IgD-negative memory B cell (primary cell): Measurements from ENCODE around the gene IMPACT. TPM values are rescaled to one million over a fixed set of nuclear protein-coding genes. Genes with fewer than 3 reads are reported as not detected.

Experiments used
- H3K27ac Mint-ChIP-seq, 3 donors: one replicate each; pipeline ENCODE4 v1.8.0; 2020 to 2022; ENCODE audit warnings: mild to moderate bottlenecking in 3 of 3, mixed read lengths in 3 of 3, moderate library complexity in 1 of 3
- H3K27me3 Mint-ChIP-seq: one replicate; pipeline ENCODE4 v1.8.0; 2021; ENCODE audit warnings: mixed read lengths
- H3K36me3 Mint-ChIP-seq: one replicate; pipeline ENCODE4 v1.8.0; 2020; ENCODE audit warnings: mild to moderate bottlenecking, mixed read lengths
- H3K4me1 Mint-ChIP-seq, 3 donors: one replicate each; pipeline ENCODE4 v1.8.0; 2020 to 2022; ENCODE audit warnings: mixed read lengths in 3 of 3, mild to moderate bottlenecking in 1 of 3
- H3K4me3 Mint-ChIP-seq, 4 donors: one replicate each; pipeline ENCODE4 v1.8.0; 2020 to 2022; ENCODE audit warnings: mild to moderate bottlenecking in 4 of 4, mixed read lengths in 4 of 4, moderate library complexity in 3 of 4
- H3K9me3 Mint-ChIP-seq, 3 donors: one replicate each; pipeline ENCODE4 v1.8.0; 2020 to 2021; ENCODE audit warnings: mixed read lengths in 3 of 3, mild to moderate bottlenecking in 1 of 3
- polyA plus RNA-seq: library from polyadenylated mRNA; unstranded; fragments of 300-500 nt; fragmentation: Illumina TruSeq; gene quantifications from one replicate; pipeline ENCODE4 v1.2.3, GENCODE V29; 2021

The IMPACT gene
- polyA plus RNA-seq, 1 donor from 2014 or later, result 9.2 TPM

DNA sequence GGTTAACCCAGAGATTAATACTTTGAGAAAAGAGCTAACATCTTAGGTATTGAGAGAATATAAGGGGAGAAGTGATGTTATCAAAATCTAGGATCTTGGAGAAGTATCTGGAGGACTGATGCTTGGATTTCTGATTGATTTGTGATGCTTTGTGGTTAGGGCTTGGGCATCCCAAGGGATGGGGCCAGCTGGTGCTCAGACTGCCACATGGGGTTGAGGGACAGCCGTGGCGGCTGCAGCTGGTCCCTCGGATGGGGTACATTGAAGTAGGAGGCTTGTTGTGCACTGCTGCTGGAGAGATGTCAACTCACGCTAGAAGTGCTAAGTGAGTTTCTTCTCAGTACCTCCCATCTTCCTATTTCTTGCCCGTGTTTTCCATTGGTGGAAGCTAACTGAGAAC lies 56.4 kb downstream of the IMPACT start:
- Mint-ChIP-seq H3K4me1 (peaks cover 0 to 3% (median 3%) of the 10 kb centered on the region in 3 donors), H3K27ac (no peak overlapping the region), H3K4me3 (no peak overlapping the region), H3K27me3 (peaks cover 4% of the 10 kb centered on the region), H3K36me3 (peaks cover 3% of the 10 kb centered on the region), H3K9me3 (peaks cover 0 to 4% (median 2%) of the 10 kb centered on the region in 3 donors)

GRCh38 chr18:24485681-24486080 lies 59.2 kb downstream of the IMPACT start:
- no peak overlapping the region for H3K27ac Mint-ChIP-seq
- H3K9me3 Mint-ChIP-seq, result peaks cover 0 to 2% (median 0%) of the 10 kb centered on the region in 3 donors
- H3K4me1 Mint-ChIP-seq, result peaks cover 5 to 10% (median 9%) of the 10 kb centered on the region in 3 donors
- H3K4me3 Mint-ChIP-seq, result no peak overlapping the region
- no peaks in the 10 kb centered on the region for H3K36me3 Mint-ChIP-seq
- H3K27me3 Mint-ChIP-seq, result peaks cover 4% of the 10 kb centered on the region

DNA sequence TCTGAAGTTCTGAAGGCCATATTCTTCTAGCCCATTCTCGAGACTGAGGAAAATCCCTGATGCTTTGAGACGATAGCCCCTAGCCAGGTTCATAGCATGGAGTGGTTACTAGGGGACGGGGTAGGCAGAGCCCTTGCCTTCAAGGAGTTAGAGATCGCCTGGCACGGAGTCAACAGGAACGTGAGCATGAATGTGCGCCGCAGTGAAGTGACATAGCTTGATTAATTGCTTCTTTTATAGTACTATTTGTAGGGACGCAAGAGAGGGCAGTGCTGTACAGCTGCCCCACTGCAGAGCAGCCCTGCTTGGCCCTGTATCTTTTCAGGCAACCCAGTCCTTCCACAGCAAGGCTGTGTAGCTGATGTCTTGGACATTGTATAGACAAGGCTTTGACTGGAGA lies 60.2 kb downstream of the IMPACT start:
- Mint-ChIP-seq H3K4me1 (peaks cover 7 to 12% (median 11%) of the 10 kb centered on the region in 3 donors), H3K27me3 (peaks cover 4% of the 10 kb centered on the region), H3K9me3 (no peaks in the 10 kb centered on the region), H3K27ac (no peak overlapping the region), H3K4me3 (no peak overlapping the region), H3K36me3 (no peaks in the 10 kb centered on the region)

- no peak overlapping the region for H3K4me3 Mint-ChIP-seq
- H3K36me3 Mint-ChIP-seq, result no peaks in the 10 kb centered on the region
- peaks cover 4% of the 10 kb centered on the region for H3K27me3 Mint-ChIP-seq
- H3K9me3 Mint-ChIP-seq, result no peaks in the 10 kb centered on the region
- H3K27ac Mint-ChIP-seq, result peak overlapping the region in 1 of 3 donors; percentile 54
- H3K4me1 Mint-ChIP-seq, result peaks cover 20 to 26% (median 23%) of the 10 kb centered on the region in 3 donors
Observed at GRCh38 chr18:24488824-24489493, 62.5 kb downstream of the IMPACT start.

DNA sequence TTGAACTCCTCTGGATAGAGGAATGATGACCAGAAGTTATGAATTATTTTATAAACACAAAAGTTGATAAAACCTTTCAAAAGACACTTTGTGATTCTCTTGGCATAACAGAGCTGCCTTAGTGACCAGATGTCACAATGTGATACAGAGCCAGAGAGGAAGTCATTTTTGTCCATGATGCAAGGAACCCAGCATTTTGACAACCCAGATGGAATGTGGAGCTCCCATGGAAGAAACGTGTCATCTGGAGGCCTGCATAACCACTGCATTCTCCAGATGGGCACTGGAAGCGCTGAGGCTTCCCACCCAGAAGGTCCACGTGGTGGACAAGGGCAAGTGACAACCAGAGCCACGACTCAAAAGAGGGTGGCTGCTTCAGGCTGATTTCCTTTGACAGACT lies 64.1 kb downstream of the IMPACT start:
- peaks cover 7% of the 10 kb centered on the region for H3K27me3 Mint-ChIP-seq
- no peak overlapping the region for H3K27ac Mint-ChIP-seq
- H3K9me3 Mint-ChIP-seq, result no peaks in the 10 kb centered on the region
- no peak overlapping the region for H3K4me3 Mint-ChIP-seq
- peaks cover 20 to 26% (median 23%) of the 10 kb centered on the region in 3 donors for H3K4me1 Mint-ChIP-seq
- H3K36me3 Mint-ChIP-seq, result no peaks in the 10 kb centered on the region

DNA sequence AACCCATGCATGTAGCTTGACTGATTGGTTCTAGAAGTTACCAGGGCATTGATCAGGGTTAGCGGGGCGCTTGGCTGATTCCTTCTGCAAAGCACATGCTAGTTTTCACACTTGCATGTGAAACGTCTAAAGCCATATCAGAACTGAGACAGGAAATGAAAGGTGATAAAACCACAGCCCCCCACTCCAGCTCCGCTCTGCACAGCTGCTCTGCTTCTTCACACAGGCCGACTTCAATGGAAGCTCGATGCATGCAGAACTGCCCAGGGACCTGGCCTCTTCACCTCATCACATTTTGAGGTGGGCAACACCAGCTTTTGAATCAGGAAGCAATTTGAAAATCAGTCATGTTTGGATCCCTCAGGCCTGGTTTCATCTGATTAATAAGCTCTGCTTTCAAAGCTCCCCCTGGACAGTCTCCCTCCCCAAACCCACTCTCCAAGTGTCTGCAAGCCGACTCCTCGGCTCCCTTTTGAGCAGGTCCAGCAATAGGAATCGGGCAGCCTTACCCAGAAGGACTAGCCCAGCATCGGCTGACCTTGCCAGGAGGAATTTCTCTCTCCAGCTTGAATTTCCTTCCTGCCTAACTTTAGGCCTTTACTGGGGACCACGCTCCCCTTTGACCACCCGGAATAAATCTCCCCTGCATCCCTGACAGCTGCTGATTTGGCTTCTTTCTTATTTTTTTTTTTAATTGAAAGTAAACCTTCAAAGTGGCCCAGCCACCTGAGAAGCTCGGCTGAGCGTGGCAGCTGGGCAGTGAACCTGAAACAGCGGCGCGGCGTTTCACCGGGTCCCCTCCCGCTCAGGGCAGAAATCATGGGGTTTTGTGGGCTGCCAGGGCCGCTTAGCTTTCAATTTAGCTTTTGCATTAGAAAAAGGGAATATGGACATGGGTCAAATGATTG lies 65.7 kb downstream of the IMPACT start:
- no peaks in the 10 kb centered on the region for H3K9me3 Mint-ChIP-seq
- no peaks in the 10 kb centered on the region for H3K36me3 Mint-ChIP-seq
- peak overlapping the region in 3 of 4 donors; percentile 52 to 83 (median 71) for H3K4me3 Mint-ChIP-seq
- H3K4me1 Mint-ChIP-seq, result peaks cover 20 to 26% (median 23%) of the 10 kb centered on the region in 3 donors
- peaks cover 3% of the 10 kb centered on the region for H3K27me3 Mint-ChIP-seq
- H3K27ac Mint-ChIP-seq, result peak overlapping the region in 2 of 3 donors; percentile 1 to 39

- H3K9me3 Mint-ChIP-seq, result no peaks in the 10 kb centered on the region
- H3K27me3 Mint-ChIP-seq, result peaks cover 3% of the 10 kb centered on the region
- no peak overlapping the region for H3K4me3 Mint-ChIP-seq
- peaks cover 14 to 16% (median 15%) of the 10 kb centered on the region in 3 donors for H3K4me1 Mint-ChIP-seq
- H3K27ac Mint-ChIP-seq, result no peak overlapping the region
- no peaks in the 10 kb centered on the region for H3K36me3 Mint-ChIP-seq
Observed at GRCh38 chr18:24494586-24494985, 68.1 kb downstream of the IMPACT start.

- Mint-ChIP-seq H3K9me3 (no peaks in the 10 kb centered on the region), H3K27ac (no peak overlapping the region), H3K27me3 (peaks cover 3% of the 10 kb centered on the region), H3K4me1 (peaks cover 7 to 12% (median 11%) of the 10 kb centered on the region in 3 donors), H3K36me3 (no peaks in the 10 kb centered on the region), H3K4me3 (no peak overlapping the region)
Observed at GRCh38 chr18:24497031-24497754, 70.7 kb downstream of the IMPACT start.

- peaks cover 3% of the 10 kb centered on the region for H3K27me3 Mint-ChIP-seq
- H3K27ac Mint-ChIP-seq, result no peak overlapping the region
- no peaks in the 10 kb centered on the region for H3K36me3 Mint-ChIP-seq
- H3K4me1 Mint-ChIP-seq, result peaks cover 0 to 2% (median 0%) of the 10 kb centered on the region in 3 donors
- H3K4me3 Mint-ChIP-seq, result no peak overlapping the region
- H3K9me3 Mint-ChIP-seq, result no peaks in the 10 kb centered on the region
Observed at GRCh38 chr18:24499814-24500213, 73.3 kb downstream of the IMPACT start.

- H3K4me1 Mint-ChIP-seq, result peaks cover 0 to 2% (median 0%) of the 10 kb centered on the region in 3 donors
- no peak overlapping the region for H3K27ac Mint-ChIP-seq
- H3K27me3 Mint-ChIP-seq, result peaks cover under 1% of the 10 kb centered on the region
- H3K9me3 Mint-ChIP-seq, result no peaks in the 10 kb centered on the region
- no peaks in the 10 kb centered on the region for H3K36me3 Mint-ChIP-seq
- H3K4me3 Mint-ChIP-seq, result no peak overlapping the region
Observed at GRCh38 chr18:24500217-24500616, 73.7 kb downstream of the IMPACT start.

DNA sequence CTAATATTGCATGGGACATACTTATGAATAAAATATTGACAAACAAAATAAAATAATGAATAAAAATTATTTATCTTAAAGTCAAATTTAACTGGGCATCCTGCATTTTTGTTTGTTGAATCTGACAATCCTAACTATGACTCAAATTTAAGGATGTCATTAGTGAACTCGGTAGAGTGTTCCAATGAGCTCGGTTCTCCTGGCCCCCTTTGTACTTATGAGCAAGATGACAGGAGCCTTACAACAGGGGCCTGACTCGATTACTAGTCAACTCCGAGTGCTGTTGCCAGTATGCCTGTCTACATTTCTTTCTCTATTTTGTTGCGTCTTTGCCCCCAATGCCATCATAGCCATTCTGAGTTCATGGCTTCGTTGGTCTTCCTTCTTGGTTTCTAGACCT lies 74.3 kb downstream of the IMPACT start:
- peak overlapping the region in 1 of 4 donors; percentile 13 for H3K4me3 Mint-ChIP-seq
- no peaks in the 10 kb centered on the region for H3K36me3 Mint-ChIP-seq
- no peaks in the 10 kb centered on the region for H3K9me3 Mint-ChIP-seq
- H3K27ac Mint-ChIP-seq, result no peak overlapping the region
- H3K4me1 Mint-ChIP-seq, result peaks cover 0 to 2% (median 0%) of the 10 kb centered on the region in 3 donors
- H3K27me3 Mint-ChIP-seq, result no peaks in the 10 kb centered on the region

DNA sequence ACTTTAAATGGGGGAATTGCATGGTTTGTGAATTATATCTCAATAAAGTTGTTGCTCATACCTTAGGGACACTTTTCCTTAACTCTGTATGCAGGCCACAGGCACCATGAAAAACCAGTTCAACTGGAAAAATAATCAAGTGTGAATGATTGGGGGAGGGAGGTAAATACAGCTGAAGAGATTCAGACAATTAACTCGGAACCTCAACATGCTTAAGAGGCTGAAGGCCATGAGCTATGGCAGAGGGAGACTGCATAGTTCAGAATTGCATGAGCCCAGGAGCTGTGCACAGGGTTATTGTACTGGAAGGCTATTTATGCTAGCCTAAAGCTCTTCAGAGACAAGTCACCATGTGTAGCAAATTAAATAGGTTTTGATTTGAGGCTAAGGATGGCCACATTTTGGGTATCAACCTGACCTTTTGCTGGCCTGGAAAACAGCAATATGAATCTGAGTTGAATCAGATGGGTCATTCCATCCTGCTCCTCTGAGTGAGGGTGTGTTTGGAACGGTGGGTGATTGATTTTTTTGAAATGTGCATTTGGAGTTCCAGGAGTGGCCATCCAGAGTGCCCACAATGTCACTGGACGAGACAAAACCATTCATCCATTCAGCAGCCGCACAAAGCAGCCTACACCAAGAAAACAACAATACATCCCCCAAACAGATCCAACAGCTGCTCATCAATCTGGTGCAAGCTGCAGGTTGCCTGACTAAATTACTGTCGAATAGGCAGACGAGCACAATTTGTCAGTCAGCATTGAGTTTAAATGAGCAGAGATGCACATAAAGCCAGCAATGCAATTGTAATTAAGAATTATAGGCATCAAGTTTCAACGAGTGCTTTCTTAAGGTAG lies 76.4 kb downstream of the IMPACT start:
- Mint-ChIP-seq H3K4me1 (peaks cover 0 to 2% (median 0%) of the 10 kb centered on the region in 3 donors), H3K36me3 (no peaks in the 10 kb centered on the region), H3K9me3 (peaks cover 0 to 2% (median 2%) of the 10 kb centered on the region in 3 donors), H3K27me3 (no peaks in the 10 kb centered on the region), H3K27ac (no peak overlapping the region), H3K4me3 (no peak overlapping the region)
